ENCODE results near the gene FANCB.

FANCB gene

DNA sequence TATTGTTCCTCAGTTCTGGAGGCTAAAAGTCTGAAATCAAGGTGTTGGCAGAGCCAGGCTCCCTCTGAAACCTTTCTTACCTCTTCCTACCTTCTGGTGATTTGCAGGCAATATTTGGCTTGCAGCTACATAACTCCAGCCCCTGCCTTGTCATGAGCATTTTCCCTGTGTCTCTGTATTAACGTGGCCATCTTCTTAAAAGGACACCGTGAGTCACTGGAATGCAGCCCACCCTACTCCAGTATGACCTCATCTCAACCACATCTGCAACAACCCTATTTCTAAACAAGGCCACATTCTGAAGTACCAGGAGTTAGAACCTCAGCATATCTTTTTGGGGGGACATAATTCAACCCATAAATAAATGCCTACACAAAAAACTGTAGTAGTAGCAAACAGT is 40.7 kb downstream of the FANCB start:
- no peak for DNase-seq

DNA sequence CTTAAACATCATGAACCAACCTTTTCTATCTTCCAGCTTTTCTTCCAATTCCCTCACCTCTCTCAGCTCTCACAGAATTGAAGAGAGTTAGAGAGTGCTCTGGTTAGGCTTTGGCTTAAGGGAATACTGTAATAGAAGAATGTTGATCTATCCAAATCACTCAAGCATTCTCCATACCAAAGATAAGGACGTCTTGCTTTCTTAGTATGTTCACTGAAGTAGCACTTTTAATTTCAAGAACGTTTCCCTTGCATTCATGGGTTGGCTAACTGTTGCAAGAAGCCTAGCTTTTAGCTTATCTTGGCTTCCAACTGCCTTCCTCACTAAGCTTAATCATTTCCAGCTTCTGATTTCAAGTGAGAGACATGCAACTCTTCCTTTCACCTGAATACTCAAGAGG is 43.2 kb downstream of the FANCB start:
- DNase-seq = no peak

DNA sequence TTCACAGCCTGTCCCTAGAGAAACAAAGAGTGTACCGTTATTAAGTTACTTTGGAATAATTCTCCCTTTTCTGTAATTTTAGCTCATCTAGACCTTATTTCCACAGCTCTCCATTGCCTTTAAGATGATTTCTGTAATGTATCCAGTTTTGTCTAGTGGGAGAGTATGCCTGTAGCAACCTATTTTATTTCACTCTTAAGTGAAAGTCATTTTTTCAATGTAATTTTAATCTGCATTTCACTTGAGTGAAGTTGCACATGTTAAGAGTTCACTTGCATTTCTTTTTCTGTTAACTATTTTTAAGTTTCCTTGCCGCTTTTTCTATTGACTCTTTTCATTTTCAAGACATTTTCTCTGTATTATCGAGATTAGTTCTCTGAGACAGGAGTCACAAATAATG is 46.5 kb downstream of the FANCB start:
- no peak for DNase-seq

DNA sequence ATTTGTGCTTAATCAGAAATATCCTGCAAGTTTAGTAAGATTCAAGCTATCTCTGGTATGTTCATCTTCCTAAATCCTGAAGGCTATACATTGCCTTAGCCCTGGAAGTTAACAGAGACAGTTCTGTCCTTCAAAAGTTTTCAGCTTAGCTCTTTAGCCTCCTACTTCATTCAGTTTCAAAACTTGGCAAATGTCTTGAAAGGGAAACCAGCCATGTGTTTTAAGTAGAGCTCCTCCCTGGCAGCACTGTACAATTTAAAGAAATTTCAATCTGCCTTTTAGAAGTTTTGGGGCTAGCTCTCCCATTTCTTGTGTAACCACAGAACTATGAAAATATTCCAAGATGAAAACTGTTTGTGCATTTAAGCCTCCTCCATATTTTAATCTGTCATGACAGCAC is 47.0 kb downstream of the FANCB start:
- no peak for DNase-seq

DNA sequence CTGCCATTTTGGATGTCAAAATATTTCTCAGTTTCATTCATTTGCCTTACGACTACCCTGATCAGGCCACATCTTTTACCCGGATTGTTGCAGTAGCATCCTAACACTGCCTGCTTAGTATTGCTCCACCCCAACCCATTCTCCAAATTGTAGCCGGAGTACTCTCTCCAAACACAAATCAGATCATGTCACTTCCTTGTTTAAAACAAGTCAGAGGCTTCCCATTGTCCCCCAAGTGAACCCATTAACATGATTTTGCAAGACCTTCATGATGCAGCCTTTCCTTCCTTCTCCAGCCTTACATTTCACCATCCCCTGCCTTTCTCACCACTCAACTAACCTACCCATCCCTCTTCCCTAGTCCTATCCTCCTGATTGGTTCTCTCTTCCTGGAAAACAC is 53.1 kb downstream of the FANCB start:
- no peak for DNase-seq

DNA sequence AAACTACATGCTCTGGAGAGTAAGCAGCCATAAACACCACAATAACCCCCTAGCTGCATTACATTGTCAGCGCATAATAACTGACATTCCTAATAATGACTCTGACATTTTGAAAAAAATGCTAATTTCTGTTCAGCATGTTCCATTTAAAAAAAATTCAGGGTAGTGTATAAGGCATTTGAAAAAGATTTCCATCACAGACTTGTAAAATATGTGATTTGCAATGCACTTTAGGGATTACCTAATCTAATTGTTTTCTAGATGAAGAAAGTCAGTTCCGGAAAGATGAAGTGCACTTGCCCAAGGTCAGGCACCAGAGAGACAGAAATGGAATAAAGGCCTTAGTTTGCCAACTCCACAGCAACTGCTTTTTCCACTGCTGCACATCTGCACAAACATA is 55.3 kb downstream of the FANCB start:
- DNase-seq = no peak

DNA sequence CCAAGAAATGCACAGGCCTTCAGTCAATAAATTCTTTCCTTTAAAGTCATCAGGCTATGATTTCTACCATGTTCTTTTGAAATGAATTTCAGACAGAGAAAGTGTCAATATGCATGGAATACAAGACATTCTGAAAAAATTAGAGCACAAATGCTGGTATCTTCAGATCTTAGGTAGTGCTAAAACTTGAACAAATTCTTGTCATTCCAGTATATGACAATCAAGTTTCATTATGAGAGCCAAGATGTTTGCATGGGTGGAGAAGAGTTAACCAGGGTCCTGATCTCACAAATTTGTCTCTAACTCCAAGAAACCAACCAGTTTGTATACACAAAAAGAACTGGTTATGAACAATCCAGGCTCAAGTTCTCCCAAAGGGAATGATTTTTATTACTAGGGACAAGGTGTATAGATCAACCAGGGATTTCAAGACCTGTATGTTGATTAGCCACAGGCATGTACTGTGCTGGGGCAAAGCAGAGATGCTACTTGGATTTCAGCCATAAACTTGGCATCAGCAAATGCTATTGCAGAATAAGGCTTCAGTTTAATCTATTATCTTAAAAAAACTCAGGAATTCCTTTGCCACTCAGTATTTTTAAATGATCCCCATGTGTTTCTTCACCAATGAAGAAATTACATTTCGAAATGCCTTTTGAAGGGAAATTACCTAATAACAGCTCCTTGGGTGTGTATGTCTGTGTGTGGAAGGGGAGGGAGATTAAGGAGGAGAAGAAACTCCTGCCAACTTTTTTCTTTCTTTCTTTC is 69.7 kb downstream of the FANCB start:
- DNase-seq = no peak

DNA sequence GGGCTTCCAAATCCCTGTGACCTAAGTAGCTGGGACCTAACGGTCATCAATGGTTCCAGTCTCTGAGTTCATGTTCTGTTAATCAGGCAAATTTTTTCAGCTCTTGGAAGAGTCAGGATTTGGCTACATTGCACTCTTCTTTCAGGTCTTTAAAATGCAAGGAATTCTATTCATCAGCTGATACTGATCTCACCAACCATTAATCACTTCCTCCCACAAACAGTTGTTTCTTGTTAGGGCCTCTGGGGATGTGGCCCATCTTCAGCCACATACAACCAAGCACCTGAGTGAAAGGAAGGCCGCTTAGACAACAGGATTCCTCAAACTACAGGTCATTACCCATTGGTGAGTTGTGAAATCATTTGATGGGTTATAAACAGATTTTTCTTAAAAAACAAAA is 71.7 kb downstream of the FANCB start:
- no peak for DNase-seq

DNA sequence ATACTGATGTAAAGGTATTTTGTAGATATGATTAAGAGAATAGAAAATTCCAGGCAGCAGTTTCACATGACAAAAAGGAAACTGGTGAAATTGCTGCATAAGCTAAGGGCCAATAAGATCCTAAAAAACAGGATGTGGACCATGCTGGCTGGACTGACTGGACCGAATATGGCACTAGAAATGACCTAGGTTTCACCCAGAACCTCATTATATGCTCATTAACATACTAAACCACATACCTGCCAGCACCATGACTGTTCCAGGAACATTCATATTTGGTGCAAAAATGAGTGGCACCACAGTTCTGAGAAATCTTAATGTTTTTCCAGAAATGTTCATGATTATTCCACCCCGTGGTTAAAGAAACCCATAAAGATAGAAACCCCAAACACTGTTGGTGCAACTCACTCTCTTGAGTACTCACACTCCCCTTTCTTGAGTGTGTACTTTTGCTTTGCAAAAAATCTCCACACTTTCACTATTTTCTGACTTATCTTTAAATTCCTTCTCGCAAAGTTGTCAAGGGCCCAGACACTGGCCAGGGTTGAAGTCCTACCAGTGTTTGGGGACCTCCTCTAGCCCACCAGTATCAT is 74.0 kb downstream of the FANCB start:
- DNase-seq = no peak
